Measurements from ENCODE around the gene TICAM1. TPM values are rescaled to one million over a fixed set of nuclear protein-coding genes. Genes with fewer than 3 reads are reported as not detected.
A peak's percentile ranks its signal among the peaks of the same experiment; 100 is the strongest.

TICAM1 gene
- total and polyA plus RNA-seq, 2 of the 13 experiments (the other 11 are each of a cell fraction or from before 2014, with no cell fraction given), result 0.33 to 0.95 TPM

- TF ChIP-seq POGK (CRISPR knock-in tag; conservative IDR thresholded peaks at IDR 0.05) (no peak), PAWR (CRISPR knock-in tag; IDR thresholded peaks at IDR 0.05; ENCODE audit: borderline replicate concordance) (no peak), CENPBD1 (CRISPR knock-in tag; IDR thresholded peaks at IDR 0.05; ENCODE audit: borderline replicate concordance, low read depth) (no peak; the same call in 1 of the 2 replicates), ZNF704 (CRISPR knock-in tag; IDR thresholded peaks at IDR 0.05; ENCODE audit: borderline replicate concordance) (no peak), TOPORS (CRISPR knock-in tag; IDR thresholded peaks at IDR 0.05) (no peak), KLF11 (CRISPR knock-in tag; IDR thresholded peaks at IDR 0.05) (no peak), REXO4 (CRISPR knock-in tag; IDR thresholded peaks at IDR 0.05; ENCODE audit: borderline replicate concordance) (no peak), E2F2 (CRISPR knock-in tag; IDR thresholded peaks at IDR 0.05; ENCODE audit: borderline replicate concordance) (no peak), FOSL2 (CRISPR knock-in tag; IDR thresholded peaks at IDR 0.05) (peak; percentile 26; the same call in 1 of the 2 replicates), TCF7L2 (IDR thresholded peaks at IDR 0.05; ENCODE audit: low read depth, low read length) (no peak), DMAP1 (CRISPR knock-in tag; IDR thresholded peaks at IDR 0.05) (no peak), ZNF7 (CRISPR knock-in tag; IDR thresholded peaks at IDR 0.05) (no peak), PHF20 (CRISPR knock-in tag; IDR thresholded peaks at IDR 0.05) (no peak), BRCA1 (CRISPR knock-in tag; IDR thresholded peaks at IDR 0.05) (no peak), TBP (CRISPR knock-in tag; IDR thresholded peaks at IDR 0.05) (no peak), TARDBP (CRISPR knock-in tag; IDR thresholded peaks at IDR 0.05) (no peak), ZNF652 (CRISPR knock-in tag; IDR thresholded peaks at IDR 0.05; ENCODE audit: borderline replicate concordance, low read depth) (no peak), KDM5B (CRISPR knock-in tag; IDR thresholded peaks at IDR 0.05; ENCODE audit: borderline replicate concordance) (peak; percentile 49; the same call in 1 of the 2 replicates), ZSCAN30 (CRISPR knock-in tag; IDR thresholded peaks at IDR 0.05) (no peak)
- TF ChIP-seq, protein P1, sequence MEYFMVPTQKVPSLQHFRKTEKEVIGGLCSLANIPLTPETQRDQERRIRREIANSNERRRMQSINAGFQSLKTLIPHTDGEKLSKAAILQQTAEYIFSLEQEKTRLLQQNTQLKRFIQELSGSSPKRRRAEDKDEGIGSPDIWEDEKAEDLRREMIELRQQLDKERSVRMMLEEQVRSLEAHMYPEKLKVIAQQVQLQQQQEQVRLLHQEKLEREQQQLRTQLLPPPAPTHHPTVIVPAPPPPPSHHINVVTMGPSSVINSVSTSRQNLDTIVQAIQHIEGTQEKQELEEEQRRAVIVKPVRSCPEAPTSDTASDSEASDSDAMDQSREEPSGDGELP (IDR thresholded peaks at IDR 0.05; ENCODE audit: borderline replicate concordance, low read depth), result no peak
- TF ChIP-seq, protein P2, sequence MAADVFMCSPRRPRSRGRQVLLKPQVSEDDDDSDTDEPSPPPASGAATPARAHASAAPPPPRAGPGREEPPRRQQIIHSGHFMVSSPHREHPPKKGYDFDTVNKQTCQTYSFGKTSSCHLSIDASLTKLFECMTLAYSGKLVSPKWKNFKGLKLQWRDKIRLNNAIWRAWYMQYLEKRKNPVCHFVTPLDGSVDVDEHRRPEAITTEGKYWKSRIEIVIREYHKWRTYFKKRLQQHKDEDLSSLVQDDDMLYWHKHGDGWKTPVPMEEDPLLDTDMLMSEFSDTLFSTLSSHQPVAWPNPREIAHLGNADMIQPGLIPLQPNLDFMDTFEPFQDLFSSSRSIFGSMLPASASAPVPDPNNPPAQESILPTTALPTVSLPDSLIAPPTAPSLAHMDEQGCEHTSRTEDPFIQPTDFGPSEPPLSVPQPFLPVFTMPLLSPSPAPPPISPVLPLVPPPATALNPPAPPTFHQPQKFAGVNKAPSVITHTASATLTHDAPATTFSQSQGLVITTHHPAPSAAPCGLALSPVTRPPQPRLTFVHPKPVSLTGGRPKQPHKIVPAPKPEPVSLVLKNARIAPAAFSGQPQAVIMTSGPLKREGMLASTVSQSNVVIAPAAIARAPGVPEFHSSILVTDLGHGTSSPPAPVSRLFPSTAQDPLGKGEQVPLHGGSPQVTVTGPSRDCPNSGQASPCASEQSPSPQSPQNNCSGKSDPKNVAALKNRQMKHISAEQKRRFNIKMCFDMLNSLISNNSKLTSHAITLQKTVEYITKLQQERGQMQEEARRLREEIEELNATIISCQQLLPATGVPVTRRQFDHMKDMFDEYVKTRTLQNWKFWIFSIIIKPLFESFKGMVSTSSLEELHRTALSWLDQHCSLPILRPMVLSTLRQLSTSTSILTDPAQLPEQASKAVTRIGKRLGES (CRISPR knock-in tag; IDR thresholded peaks at IDR 0.05; ENCODE audit: borderline replicate concordance), result no peak
Observed at GRCh38 chr19:4803736-4804695, 27.5 kb downstream of the TICAM1 start (continued).

Data from HepG2 (cell line).